Stomach (tissue), 9 donors: ENCODE measurements around the gene ATP1A1. TPM values are rescaled to one million over a fixed set of nuclear protein-coding genes. Genes with fewer than 3 reads are reported as not detected.

Experiments used
- DNase-seq, 2 donors: peaks; one replicate each; pipeline versions ENCODE4 v3.0.0 to v3.0.0-alpha.2; 2013 to 2019
- H3K27ac ChIP-seq, 5 donors: fragments of 200-600 bp in 4 of 5; sonication (generic) in 4 of 5; one replicate each; pipeline ENCODE4 v1.5.1; 2013 to 2019; ENCODE audit warnings: mild to moderate bottlenecking in 1 of 5, moderate library complexity in 1 of 5
- H3K27me3 ChIP-seq, 3 donors: fragments of 200-600 bp; sonication (generic); one replicate each; pipeline ENCODE4 v1.5.1; 2017 to 2019; ENCODE audit warnings: mixed run types in 1 of 3
- H3K36me3 ChIP-seq, 4 donors: fragments of 200-600 bp; sonication (generic); 1 replicate in 3 of 4; 2 replicates in 1 of 4; pipeline ENCODE4 v1.5.1; 2016 to 2019
- H3K4me1 ChIP-seq, 4 donors: fragments of 200-600 bp; sonication (generic); one replicate each; pipeline ENCODE4 v1.5.1; 2016 to 2019
- H3K4me3 ChIP-seq, 4 donors: fragments of 200-600 bp; sonication (generic) in 3 of 4; one replicate each; pipeline ENCODE4 v1.5.1; 2016 to 2019; ENCODE audit warnings: mild to moderate bottlenecking in 1 of 4
- H3K9me3 ChIP-seq, 4 donors: fragments of 200-600 bp; sonication (generic); one replicate each; pipeline ENCODE4 v1.5.1; 2016 to 2019
- EP300 ChIP-seq: sonication (generic); formaldehyde crosslinking; IDR thresholded peaks from one replicate; pipeline ENCODE4 v1.6.1; 2017; ENCODE audit warnings: antibody characterized with exemption
- POLR2A ChIP-seq, 4 donors: fragments of 450-650 bp; IDR thresholded peaks; one replicate each; pipeline ENCODE4 v1.6.1; 2016; ENCODE audit warnings: antibody characterized with exemption in 4 of 4, control low read depth in 2 of 4, mild to moderate bottlenecking in 1 of 4, moderate library complexity in 1 of 4
- POLR2AphosphoS5 ChIP-seq, 3 donors: sonication (generic); formaldehyde crosslinking; IDR thresholded peaks; one replicate each; pipeline ENCODE4 v1.6.1; 2016; ENCODE audit warnings: antibody characterized with exemption in 3 of 3
- WGBS, 5 donors: extraction: QIAGEN DNeasy Blood & Tissue Kit in 3 of 5; methylation state at CpG; one replicate each; pipeline versions ENCODE4 v1.1.5 to v1.1.7; 2013 to 2018; 5-methylcytosine and 5-hydroxymethylcytosine counted together
- intact Hi-C: fragments of 100-400 bp; cut with DNase I; formaldehyde crosslinking; loops from one replicate; pipeline ENCODE4 v1.15.1; 2023; ENCODE audit warnings: low total_unique reads
- polyA plus RNA-seq, 3 donors: library from polyadenylated mRNA; stranded (reverse); fragments of 200-250 nt; gene quantifications; one replicate each; pipeline ENCODE4 v1.2.3, GENCODE V29; 2013
- total RNA-seq, 5 donors: library from RNA; depleted of rRNA; stranded (reverse); fragments of >200 nt; gene quantifications; one replicate each; pipeline versions ENCODE4 v1.1.0 to v1.2.3, GENCODE V29; 2014 to 2016
- TF ChIP-seq, protein P1 (sequence below), 7 experiments: fragments of 450-650 bp in 4 of 7; fragments of 200-600 bp in 3 of 7; sonication (generic) in 3 of 7; IDR thresholded peaks; one replicate each; pipeline ENCODE4 v1.5.1; 2016 to 2019; ENCODE audit warnings: antibody characterized with exemption in 7 of 7, control low read depth in 2 of 7, mild to moderate bottlenecking in 1 of 7
- donor health status: healthy with polysubstance abuse.
- donor health status: Bipolar disorder and iron deficiency.
- donor health status: healthy.

Gene ATP1A1
- total and polyA plus RNA-seq, 8 donors: 49.9 to 576 (median 171) TPM

GRCh38 chr1:116424863-116425262 is 51.8 kb downstream of the ATP1A1 start:
- no peak for TF ChIP-seq POLR2AphosphoS5 (IDR thresholded peaks at IDR 0.05)
- TF ChIP-seq EP300: no peak
- TF ChIP-seq, protein P1, sequence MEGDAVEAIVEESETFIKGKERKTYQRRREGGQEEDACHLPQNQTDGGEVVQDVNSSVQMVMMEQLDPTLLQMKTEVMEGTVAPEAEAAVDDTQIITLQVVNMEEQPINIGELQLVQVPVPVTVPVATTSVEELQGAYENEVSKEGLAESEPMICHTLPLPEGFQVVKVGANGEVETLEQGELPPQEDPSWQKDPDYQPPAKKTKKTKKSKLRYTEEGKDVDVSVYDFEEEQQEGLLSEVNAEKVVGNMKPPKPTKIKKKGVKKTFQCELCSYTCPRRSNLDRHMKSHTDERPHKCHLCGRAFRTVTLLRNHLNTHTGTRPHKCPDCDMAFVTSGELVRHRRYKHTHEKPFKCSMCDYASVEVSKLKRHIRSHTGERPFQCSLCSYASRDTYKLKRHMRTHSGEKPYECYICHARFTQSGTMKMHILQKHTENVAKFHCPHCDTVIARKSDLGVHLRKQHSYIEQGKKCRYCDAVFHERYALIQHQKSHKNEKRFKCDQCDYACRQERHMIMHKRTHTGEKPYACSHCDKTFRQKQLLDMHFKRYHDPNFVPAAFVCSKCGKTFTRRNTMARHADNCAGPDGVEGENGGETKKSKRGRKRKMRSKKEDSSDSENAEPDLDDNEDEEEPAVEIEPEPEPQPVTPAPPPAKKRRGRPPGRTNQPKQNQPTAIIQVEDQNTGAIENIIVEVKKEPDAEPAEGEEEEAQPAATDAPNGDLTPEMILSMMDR (IDR thresholded peaks at IDR 0.05): no peak
- TF ChIP-seq POLR2A (IDR thresholded peaks at IDR 0.05): no peak
- Histone ChIP-seq H3K36me3 (no peaks in the 10 kb centered on the region), H3K9me3 (no peaks in the 10 kb centered on the region), H3K4me3 (no peak overlapping the region), H3K27me3 (no peaks in the 10 kb centered on the region), H3K27ac (no peak overlapping the region), H3K4me1 (no peaks in the 10 kb centered on the region)
- 60 to 79% (median 67%) methylated on average over 1 of the region's 1 CpG for WGBS, 5 donors
- DNase-seq: no peak
- intact Hi-C loops: no loop called here

DNA sequence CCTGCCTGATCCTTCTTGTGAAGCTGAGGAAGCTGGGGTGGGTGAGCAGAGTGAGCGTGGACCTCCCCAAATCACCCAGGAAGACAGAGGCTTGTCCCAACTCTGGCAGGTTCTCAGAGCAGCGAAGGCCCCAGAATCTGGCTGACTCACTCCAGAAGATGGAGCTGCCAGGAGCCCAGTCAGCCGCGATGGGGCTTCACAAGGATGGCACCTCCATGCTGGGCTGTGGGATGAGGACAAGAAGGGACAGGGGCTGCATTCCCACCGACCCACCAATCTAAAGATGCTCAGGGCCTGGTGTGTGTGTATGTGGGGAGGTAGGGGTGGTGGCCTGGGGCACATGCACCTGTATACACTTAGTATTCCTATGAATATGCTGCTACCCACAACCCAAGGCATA is 52.9 kb downstream of the ATP1A1 start:
- 84 to 87% (median 86%) methylated on average over 5 of the region's 5 CpGs for WGBS, 5 donors
- Histone ChIP-seq H3K36me3 (no peaks in the 10 kb centered on the region), H3K9me3 (no peaks in the 10 kb centered on the region), H3K27me3 (no peaks in the 10 kb centered on the region), H3K27ac (no peak overlapping the region), H3K4me3 (no peak overlapping the region), H3K4me1 (no peaks in the 10 kb centered on the region)
- DNase-seq: no peak
- no peak for TF ChIP-seq POLR2AphosphoS5 (IDR thresholded peaks at IDR 0.05)
- TF ChIP-seq EP300: no peak
- no peak for TF ChIP-seq POLR2A (IDR thresholded peaks at IDR 0.05)
- TF ChIP-seq, protein P1 (IDR thresholded peaks at IDR 0.05): no peak
- intact Hi-C loops: no loop called here

DNA sequence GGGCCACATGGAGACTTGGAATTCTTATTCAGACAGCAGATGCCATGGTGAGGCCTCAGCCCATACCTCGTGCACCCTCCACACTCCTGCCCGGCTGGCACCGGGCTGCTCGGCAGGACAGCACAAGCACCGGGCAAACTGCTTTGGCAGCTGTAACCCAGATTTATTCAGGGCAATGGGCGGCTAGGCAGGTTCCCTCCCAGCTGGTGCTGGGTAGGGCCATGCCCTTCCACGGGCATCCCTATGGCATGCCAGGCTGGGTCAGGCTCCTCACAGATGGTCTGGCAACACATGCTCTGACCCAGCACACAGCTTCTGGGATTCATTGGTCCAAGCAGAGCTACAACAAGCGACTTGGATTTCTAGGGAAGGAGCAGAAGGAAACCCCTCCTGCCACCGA is 53.4 kb downstream of the ATP1A1 start:
- Histone ChIP-seq H3K4me3 (no peak overlapping the region), H3K36me3 (no peaks in the 10 kb centered on the region), H3K27me3 (no peaks in the 10 kb centered on the region), H3K27ac (no peak overlapping the region), H3K9me3 (no peaks in the 10 kb centered on the region), H3K4me1 (no peaks in the 10 kb centered on the region)
- intact Hi-C loops: no loop called here
- TF ChIP-seq POLR2A (IDR thresholded peaks at IDR 0.05): no peak
- no peak for TF ChIP-seq EP300
- TF ChIP-seq, protein P1 (IDR thresholded peaks at IDR 0.05): no peak
- no peak for TF ChIP-seq POLR2AphosphoS5 (IDR thresholded peaks at IDR 0.05)
- DNase-seq: no peak
- WGBS, 5 donors: 83 to 92% (median 88%) methylated on average over 8 to 9 of the region's 9 CpGs

DNA sequence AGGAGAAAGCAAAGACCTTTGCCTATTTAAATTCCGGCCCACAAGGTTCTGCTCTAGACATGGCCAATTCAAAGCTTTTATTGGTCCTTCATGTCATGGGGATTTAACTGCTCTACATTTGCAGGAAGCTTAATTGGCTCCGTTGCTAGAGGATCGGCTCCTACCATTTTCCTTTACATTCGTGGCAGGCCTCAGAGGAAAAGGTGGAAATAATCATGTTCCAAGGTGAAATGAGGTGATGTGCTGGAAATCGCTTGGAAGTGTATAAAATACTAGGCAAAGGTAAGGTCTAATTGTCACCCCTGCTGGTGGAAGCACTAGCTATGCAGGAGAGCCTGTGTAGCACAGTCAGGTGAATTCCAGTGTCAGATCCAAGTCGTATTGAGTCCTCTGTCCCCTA is 55.5 kb downstream of the ATP1A1 start:
- H3K27me3 ChIP-seq: no peaks in the 10 kb centered on the region
- H3K4me1 ChIP-seq: no peaks in the 10 kb centered on the region
- TF ChIP-seq, protein P1 (IDR thresholded peaks at IDR 0.05): no peak
- TF ChIP-seq POLR2A (IDR thresholded peaks at IDR 0.05) (no peak), POLR2AphosphoS5 (IDR thresholded peaks at IDR 0.05) (no peak), EP300 (no peak)
- H3K36me3 ChIP-seq: no peaks in the 10 kb centered on the region
- WGBS, 5 donors: 82 to 88% (median 87%) methylated on average over 6 of the region's 6 CpGs
- no peak overlapping the region for H3K4me3 ChIP-seq
- intact Hi-C loops: no loop called here
- H3K9me3 ChIP-seq: no peaks in the 10 kb centered on the region
- no peak for DNase-seq
- H3K27ac ChIP-seq: no peak overlapping the region
